Calu3 (cell line): ENCODE measurements around the gene PLCB2. TPM values are rescaled to one million over a fixed set of nuclear protein-coding genes. Genes with fewer than 3 reads are reported as not detected.

Experiments
- BruUV-seq: library from RNA; stranded (reverse); fragments of 400-500 nt; replicated peaks from 2 replicates; lab custom pipeline; 2021; lab: Mats Ljungman, UMichigan
- CTCF ChIA-PET: fragments of 300-600 bp; sonication (Branson Sonifier 250); formaldehyde crosslinking; loops from one replicate; lab custom pipeline; 2022; ENCODE audit warnings: antibody characterized with exemption; lab: Charles Lee
- DNase-seq: peaks from one replicate; pipeline ENCODE4 v3.0.0; 2022
- H3K27ac Mint-ChIP-seq: one replicate; pipeline ENCODE4 v1.8.0; 2022; ENCODE audit warnings: mixed read lengths; ENCODE audit not compliant: unreplicated experiment
- H3K27me3 Mint-ChIP-seq: one replicate; pipeline ENCODE4 v1.8.0; 2022; ENCODE audit warnings: mixed read lengths; ENCODE audit not compliant: unreplicated experiment
- H3K36me3 Mint-ChIP-seq: one replicate; pipeline ENCODE4 v1.8.0; 2022; ENCODE audit warnings: mild to moderate bottlenecking, moderate library complexity, mixed read lengths; ENCODE audit not compliant: insufficient read depth, unreplicated experiment
- H3K4me1 Mint-ChIP-seq: one replicate; pipeline ENCODE4 v1.8.0; 2022; ENCODE audit warnings: mild to moderate bottlenecking, low read depth, mixed read lengths; ENCODE audit not compliant: unreplicated experiment
- H3K4me3 Mint-ChIP-seq: one replicate; pipeline ENCODE4 v1.8.0; 2022; ENCODE audit warnings: mild to moderate bottlenecking, low read depth, moderate library complexity, mixed read lengths; ENCODE audit not compliant: unreplicated experiment
- H3K9me3 Mint-ChIP-seq: one replicate; pipeline ENCODE4 v1.8.0; 2022; ENCODE audit warnings: low read depth, mixed read lengths; ENCODE audit not compliant: unreplicated experiment
- intact Hi-C: fragments of 100-400 bp; cut with micrococcal nuclease; formaldehyde crosslinking; loops from one replicate; pipeline ENCODE4 v1.10.0; 2022; ENCODE audit not compliant: unreplicated experiment
- total RNA-seq: library from RNA; stranded (reverse); gene quantifications from 2 replicates; pipeline ENCODE4 v1.2.3, GENCODE V29; 2022
- TF ChIP-seq, protein P1 (sequence below): fragments of 200-600 bp; IDR thresholded peaks from one replicate; pipeline ENCODE4 v1.8.0; 2022; ENCODE audit warnings: antibody characterized with exemption; ENCODE audit not compliant: unreplicated experiment

PLCB2 gene
- total RNA-seq, 1 experiment from 2014 or later: 37.3 TPM

- TF ChIP-seq, protein P1, sequence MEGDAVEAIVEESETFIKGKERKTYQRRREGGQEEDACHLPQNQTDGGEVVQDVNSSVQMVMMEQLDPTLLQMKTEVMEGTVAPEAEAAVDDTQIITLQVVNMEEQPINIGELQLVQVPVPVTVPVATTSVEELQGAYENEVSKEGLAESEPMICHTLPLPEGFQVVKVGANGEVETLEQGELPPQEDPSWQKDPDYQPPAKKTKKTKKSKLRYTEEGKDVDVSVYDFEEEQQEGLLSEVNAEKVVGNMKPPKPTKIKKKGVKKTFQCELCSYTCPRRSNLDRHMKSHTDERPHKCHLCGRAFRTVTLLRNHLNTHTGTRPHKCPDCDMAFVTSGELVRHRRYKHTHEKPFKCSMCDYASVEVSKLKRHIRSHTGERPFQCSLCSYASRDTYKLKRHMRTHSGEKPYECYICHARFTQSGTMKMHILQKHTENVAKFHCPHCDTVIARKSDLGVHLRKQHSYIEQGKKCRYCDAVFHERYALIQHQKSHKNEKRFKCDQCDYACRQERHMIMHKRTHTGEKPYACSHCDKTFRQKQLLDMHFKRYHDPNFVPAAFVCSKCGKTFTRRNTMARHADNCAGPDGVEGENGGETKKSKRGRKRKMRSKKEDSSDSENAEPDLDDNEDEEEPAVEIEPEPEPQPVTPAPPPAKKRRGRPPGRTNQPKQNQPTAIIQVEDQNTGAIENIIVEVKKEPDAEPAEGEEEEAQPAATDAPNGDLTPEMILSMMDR: no peak
- Mint-ChIP-seq H3K27me3 (no peaks in the 10 kb centered on the region), H3K36me3 (no peaks in the 10 kb centered on the region), H3K9me3 (no peaks in the 10 kb centered on the region), H3K4me3 (no peak overlapping the region), H3K4me1 (peaks cover 14% of the 10 kb centered on the region), H3K27ac (no peak overlapping the region)
- intact Hi-C loops: no loop called here
- CTCF ChIA-PET: no interaction called here
- DNase-seq: no peak
- BruUV-seq: no TSS peak
Measured at GRCh38 chr15:40348474-40348870, 40.7 kb upstream of the PLCB2 start.

DNA sequence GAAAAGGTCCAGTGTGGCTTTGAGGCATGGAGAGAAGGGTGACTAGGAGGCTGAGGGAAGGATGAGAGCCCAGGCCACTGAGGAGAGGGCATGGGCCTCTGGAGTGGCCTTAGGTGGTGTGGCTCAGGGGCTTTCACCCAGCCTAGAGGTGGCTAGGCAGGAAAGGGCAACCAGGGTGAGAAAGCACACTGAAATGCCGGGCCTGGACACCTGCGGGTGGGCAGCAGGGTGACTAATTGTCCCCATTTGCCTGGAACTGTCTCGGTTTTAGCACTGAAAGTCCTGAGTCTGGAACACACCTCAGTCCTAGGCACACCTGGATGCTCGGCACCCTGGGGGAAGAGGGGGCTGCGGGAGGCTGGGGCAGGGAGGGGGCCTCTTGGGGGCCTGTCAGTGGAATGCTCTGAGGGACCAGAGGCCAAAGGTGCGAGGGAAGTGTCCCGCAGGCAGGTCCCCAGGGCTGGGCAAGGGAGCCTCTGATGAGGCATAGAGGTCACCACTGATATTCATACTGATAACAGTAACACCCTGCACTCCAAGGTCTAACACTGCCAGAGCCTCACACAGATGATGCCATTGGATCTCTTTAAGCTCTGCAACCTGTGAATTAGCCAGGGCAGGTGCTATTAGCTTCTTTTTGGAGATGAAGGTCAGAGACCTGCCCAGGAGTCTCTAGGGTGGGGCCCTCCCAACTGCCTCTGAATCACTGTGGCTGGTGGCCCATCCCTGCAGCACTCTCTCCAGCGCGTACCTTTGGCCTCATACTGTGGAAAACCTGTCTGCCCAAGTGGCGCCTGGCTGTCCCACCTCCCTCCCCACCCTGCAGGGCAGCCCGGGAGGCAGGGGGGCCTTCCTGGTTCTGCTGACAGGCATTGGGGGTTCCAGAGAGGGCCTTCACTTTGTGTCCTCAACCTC lies 40.1 kb upstream of the PLCB2 start:
- Mint-ChIP-seq H3K27ac (no peak overlapping the region), H3K9me3 (no peaks in the 10 kb centered on the region), H3K4me3 (no peak overlapping the region), H3K36me3 (no peaks in the 10 kb centered on the region), H3K27me3 (no peaks in the 10 kb centered on the region), H3K4me1 (peaks cover 18% of the 10 kb centered on the region)
- TF ChIP-seq, protein P1: no peak
- DNase-seq: no peak
- no TSS peak for BruUV-seq
- intact Hi-C loops: no loop called here
- CTCF ChIA-PET: no interaction called here

DNA sequence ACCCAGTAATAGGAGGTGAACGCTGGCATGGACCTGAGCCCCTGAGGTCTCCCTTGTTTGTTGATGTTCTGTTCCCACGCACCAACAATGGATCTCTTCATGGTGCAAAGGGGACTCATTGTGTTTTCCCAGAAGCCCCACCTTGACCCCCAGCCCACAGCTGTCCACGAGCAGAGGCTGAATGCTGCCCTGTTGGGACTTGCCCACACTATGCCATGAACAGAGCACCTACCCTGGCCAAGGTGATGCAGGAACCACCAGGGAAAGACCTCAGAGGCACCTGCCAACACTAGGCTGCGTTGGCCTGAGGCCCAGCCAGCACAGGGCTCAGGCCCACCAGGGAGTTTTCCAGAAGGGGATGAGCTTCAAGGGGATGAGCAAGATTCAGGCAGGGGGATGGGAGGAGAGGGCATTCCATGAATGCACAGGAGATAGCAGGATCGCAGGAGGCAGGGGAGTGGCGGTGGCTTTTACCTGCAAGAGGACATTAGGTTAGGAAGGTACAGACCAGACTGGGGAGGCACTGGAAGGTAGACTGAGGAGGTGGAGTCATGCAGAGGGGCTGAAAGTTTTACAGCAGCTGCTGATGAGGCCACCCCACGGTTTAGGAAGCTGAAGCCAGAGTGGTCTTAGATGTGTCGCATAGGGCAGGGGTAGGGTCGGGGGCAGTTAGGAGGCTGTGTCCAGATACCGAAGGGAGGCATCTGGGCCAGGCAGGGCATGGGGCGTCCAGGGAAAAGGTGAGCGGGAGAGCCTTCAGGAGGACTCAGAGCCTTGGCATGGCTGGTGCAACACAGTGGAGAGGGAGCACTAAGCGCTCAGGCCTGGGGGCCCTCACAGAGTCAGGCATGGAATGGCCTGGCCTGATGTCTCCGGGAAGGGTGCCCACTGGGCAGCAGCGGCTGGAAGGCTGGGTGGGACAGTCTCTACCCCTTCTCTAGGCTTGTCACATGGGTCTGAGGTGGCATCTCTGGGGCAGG lies 39.1 kb upstream of the PLCB2 start:
- Mint-ChIP-seq H3K4me3 (no peak overlapping the region), H3K27me3 (no peaks in the 10 kb centered on the region), H3K4me1 (peaks cover 19% of the 10 kb centered on the region), H3K9me3 (no peaks in the 10 kb centered on the region), H3K27ac (no peak overlapping the region), H3K36me3 (no peaks in the 10 kb centered on the region)
- CTCF ChIA-PET: no interaction called here
- no TSS peak for BruUV-seq
- intact Hi-C loops: no loop called here
- no peak for DNase-seq
- TF ChIP-seq, protein P1: no peak

GRCh38 chr15:40345867-40346578 lies 38.3 kb upstream of the PLCB2 start:
- intact Hi-C loops: no loop called here
- Mint-ChIP-seq H3K27ac (no peak overlapping the region), H3K36me3 (peaks cover 1% of the 10 kb centered on the region), H3K4me1 (peaks cover 28% of the 10 kb centered on the region), H3K27me3 (no peaks in the 10 kb centered on the region), H3K4me3 (no peak overlapping the region), H3K9me3 (no peaks in the 10 kb centered on the region)
- DNase-seq: no peak
- CTCF ChIA-PET: no interaction called here
- no TSS peak for BruUV-seq
- TF ChIP-seq, protein P1: no peak
